Urinary bladder (tissue), 4 donors: ENCODE data around the gene MRPL1. TPM values are rescaled to one million over a fixed set of nuclear protein-coding genes. Genes with fewer than 3 reads are reported as not detected.

Experiments used
- DNase-seq: peaks from one replicate; pipeline ENCODE4 v3.0.0-alpha.2; 2015; ENCODE audit errors: extremely low spot score
- H3K27ac ChIP-seq: one replicate; pipeline ENCODE4 v1.5.1; 2013; ENCODE audit warnings: low read depth, mild to moderate bottlenecking, moderate library complexity
- H3K36me3 ChIP-seq: one replicate; pipeline ENCODE4 v1.6.1; 2013; ENCODE audit warnings: mild to moderate bottlenecking, moderate library complexity; ENCODE audit not compliant: insufficient read depth
- H3K4me1 ChIP-seq: one replicate; pipeline ENCODE4 v1.6.1; 2013; ENCODE audit warnings: mild to moderate bottlenecking, moderate library complexity; ENCODE audit not compliant: insufficient read depth
- H3K4me3 ChIP-seq: one replicate; pipeline ENCODE4 v1.5.1; 2013; ENCODE audit warnings: low read depth, low read length
- WGBS: extraction: QIAGEN DNeasy Blood & Tissue Kit; methylation state at CpG from one replicate; pipeline ENCODE4 v1.1.7; 2013; 5-methylcytosine and 5-hydroxymethylcytosine counted together
- polyA plus RNA-seq: library from polyadenylated mRNA; stranded (reverse); fragments of 200-250 nt; gene quantifications from one replicate; pipeline ENCODE4 v1.2.3, GENCODE V29; 2013
- small RNA-seq: library from RNA; depleted of rRNA; stranded (forward); fragments of <200 nt; gene quantifications from one replicate; pipeline ENCODE3, GENCODE V24; 2014
- total RNA-seq: library from RNA; depleted of rRNA; stranded (reverse); fragments of >200 nt; gene quantifications from one replicate; pipeline ENCODE4 v1.2.3, GENCODE V29; 2014
- donor health status: healthy with polysubstance abuse.
- donor health status: healthy.

Gene MRPL1
- total and polyA plus RNA-seq, 2 donors, result 22.8 to 42.8 TPM

DNA sequence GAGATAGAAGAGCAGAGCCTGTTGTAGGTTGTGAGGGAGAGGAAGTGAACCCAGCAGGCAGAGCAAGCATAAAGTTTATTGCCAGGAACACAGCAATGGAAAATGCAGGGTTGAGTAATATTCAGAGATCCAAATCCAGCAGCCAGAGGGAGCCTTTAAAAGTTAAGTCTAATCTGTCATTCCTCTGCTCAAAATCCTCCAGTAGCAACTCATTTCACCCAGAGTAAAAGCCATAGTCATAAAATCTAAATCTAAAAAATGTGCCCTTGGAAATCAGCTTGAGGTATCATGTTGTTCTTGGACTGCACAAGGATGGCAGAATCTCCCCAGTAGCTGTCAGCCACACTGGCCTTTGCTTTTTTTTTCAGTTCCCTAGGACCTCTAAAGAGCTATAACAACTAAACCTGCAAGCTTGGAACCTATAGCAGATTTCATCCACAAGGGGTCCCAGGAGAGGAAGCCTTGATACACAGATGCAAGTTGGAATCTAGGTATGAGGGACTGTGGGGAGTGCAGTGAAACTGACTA lies 131.6 kb downstream of the MRPL1 start:
- H3K27ac ChIP-seq, result no peak overlapping the region
- H3K36me3 ChIP-seq, result no peaks in the 10 kb centered on the region
- DNase-seq, result no peak
- H3K4me1 ChIP-seq, result no peaks in the 10 kb centered on the region
- H3K4me3 ChIP-seq, result no peak overlapping the region

- DNase-seq, result no peak
- Histone ChIP-seq H3K4me3 (no peak overlapping the region), H3K36me3 (no peaks in the 10 kb centered on the region), H3K4me1 (no peaks in the 10 kb centered on the region), H3K27ac (no peak overlapping the region)
- WGBS, result 41% methylated on average over 3 of the region's 3 CpGs
These were observed 133.4 kb downstream of the MRPL1 start for GRCh38 chr4:77996076-77996475.

DNA sequence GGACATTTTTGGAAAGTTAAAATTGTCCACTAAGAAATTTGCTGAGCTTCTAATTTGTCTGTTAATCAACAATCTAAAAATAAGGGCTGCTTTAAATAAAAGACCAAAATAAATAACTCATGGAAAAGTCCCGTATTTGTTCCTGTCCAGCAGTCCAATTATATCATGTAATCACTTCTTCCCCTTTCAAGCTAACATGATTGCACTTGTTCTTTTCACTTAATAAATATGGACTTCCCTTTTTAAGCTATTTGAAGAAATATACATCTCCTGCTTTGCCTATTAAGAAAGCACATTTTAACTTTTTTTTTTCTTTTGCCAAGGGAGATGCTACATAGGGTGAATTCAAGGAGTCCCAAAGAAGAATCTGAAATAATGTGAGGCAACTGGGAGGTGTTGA lies 138.9 kb downstream of the MRPL1 start:
- H3K36me3 ChIP-seq, result no peaks in the 10 kb centered on the region
- no peaks in the 10 kb centered on the region for H3K4me1 ChIP-seq
- no peak overlapping the region for H3K27ac ChIP-seq
- 57% methylated on average over 1 of the region's 1 CpG for WGBS
- no peak for DNase-seq
- H3K4me3 ChIP-seq, result no peak overlapping the region

- DNase-seq, result no peak
- 60% methylated on average over 4 of the region's 4 CpGs for WGBS
- Histone ChIP-seq H3K36me3 (no peaks in the 10 kb centered on the region), H3K4me1 (no peaks in the 10 kb centered on the region), H3K4me3 (no peak overlapping the region), H3K27ac (no peak overlapping the region)
These were observed 139.6 kb downstream of the MRPL1 start for GRCh38 chr4:78002260-78002659.

Small RNA genes within 50 kb of the gene (small RNA-seq; reads per million reads assigned to genes)
- not detected for gene AC112225.1

Other genes starting within 250 kb of the MRPL1 start
- gene CNOT6L, start 43.5 kb upstream of the MRPL1 start, total RNA-seq, result 51.7 TPM
- 11.8 TPM for gene CNOT6L, start 43.5 kb upstream of the MRPL1 start, polyA plus RNA-seq
- gene FRAS1, start 194.5 kb downstream of the MRPL1 start, total RNA-seq, result 20.5 TPM
- gene FRAS1, start 194.5 kb downstream of the MRPL1 start, polyA plus RNA-seq, result 0.27 TPM